OCI-LY7 (cell line): ENCODE data around the gene RNFT2.

Source experiments
- CTCF ChIP-seq: fragments of 200-600 bp; sonication (generic); conservative IDR thresholded peaks from 2 replicates; pipeline ENCODE4 v1.5.1; 2014; ENCODE audit warnings: mild to moderate bottlenecking, antibody characterized with exemption, low read length, moderate library complexity, mixed read lengths
- EZH2phosphoT487 ChIP-seq: fragments of 200-600 bp; sonication (generic); IDR thresholded peaks from 2 replicates; pipeline ENCODE4 v1.6.1; 2018; ENCODE audit warnings: low read depth, borderline replicate concordance, mild to moderate bottlenecking, mixed run types, antibody characterized with exemption, low read length, moderate library complexity, mixed read lengths

- TF ChIP-seq CTCF = no peak
- no peak for TF ChIP-seq EZH2phosphoT487
Observed at GRCh38 chr12:116839287-116839830, 101.2 kb downstream of the RNFT2 start.
